Stimulated activated CD4-positive, alpha-beta T cell treated with anti-CD3 and anti-CD28 coated beads, Interleukin-4, amount 100 ng/mL, for 4 hours (primary cell): Measurements from ENCODE around the gene ACTR8.

Experiments used
- DNase-seq, 2 experiments: peaks; one replicate each; pipeline ENCODE4 v3.0.0-alpha.2; 2020

Gene ACTR8

GRCh38 chr3:53833700-53834099 is 48.3 kb downstream of the ACTR8 start:
- DNase-seq = no peak

- DNase-seq = no peak
These were observed 48.8 kb downstream of the ACTR8 start for GRCh38 chr3:53833053-53833645.

DNA sequence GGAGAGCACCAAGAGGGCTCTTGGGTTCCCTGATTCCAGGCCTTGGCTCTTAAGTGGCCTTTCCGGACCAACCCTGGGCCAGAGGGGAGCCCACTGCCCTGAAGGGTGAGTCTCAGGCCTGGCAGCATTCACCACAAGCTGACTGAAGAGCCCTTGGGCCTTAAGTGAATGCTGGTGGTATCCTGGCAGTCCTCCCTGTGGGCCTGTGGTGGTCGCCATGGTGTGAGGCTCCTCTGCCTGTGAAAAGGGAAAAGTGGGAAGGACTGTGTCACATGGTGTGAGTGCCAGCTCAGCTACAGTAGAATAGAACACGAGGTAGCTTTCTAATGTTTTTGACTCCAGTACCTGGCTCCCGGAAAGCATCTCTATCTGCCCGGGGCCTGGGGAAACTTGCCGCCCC is 51.0 kb downstream of the ACTR8 start:
- DNase-seq = no peak

DNA sequence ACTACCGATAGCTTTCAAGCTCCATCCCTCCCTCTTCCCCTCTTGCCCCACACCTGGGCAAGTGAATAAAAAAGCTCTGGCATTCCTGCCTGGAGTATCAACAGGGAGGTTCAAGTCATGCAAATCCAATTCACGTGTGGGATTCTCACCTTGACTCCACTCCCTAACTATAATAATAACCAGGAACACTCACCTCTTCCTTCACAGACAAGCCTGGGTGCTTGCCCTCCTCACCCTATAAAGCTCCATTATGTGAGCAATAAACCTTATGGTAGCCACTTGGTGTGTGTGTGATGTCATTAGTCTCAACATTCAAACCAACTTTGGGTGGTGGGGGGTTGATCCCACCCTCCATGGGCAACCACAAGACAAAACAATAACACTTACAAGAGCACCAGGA is 52.3 kb downstream of the ACTR8 start:
- no peak for DNase-seq

GRCh38 chr3:53828581-53828980 is 53.4 kb downstream of the ACTR8 start:
- DNase-seq = no peak

- no peak for DNase-seq
These were observed 55.9 kb downstream of the ACTR8 start for GRCh38 chr3:53826048-53826447.

DNA sequence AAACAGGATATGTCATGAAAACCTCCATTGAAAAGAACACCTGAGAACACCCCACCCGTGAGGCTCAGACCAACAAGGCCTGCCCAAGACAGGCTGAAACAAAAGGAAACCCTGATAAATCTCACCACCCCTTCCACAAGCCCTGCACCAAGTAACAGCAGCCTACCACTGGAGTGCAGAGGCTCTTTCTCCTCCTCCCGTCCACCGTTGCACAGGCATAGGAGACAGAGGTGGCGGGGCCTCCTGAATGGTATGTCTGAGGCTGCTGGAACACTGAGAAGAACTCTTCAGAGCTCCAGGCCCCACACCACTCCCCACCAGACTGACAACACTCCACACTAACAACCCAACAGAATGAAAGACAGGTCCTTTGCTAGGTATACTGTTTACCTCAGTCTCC is 57.2 kb downstream of the ACTR8 start:
- no peak for DNase-seq

DNA sequence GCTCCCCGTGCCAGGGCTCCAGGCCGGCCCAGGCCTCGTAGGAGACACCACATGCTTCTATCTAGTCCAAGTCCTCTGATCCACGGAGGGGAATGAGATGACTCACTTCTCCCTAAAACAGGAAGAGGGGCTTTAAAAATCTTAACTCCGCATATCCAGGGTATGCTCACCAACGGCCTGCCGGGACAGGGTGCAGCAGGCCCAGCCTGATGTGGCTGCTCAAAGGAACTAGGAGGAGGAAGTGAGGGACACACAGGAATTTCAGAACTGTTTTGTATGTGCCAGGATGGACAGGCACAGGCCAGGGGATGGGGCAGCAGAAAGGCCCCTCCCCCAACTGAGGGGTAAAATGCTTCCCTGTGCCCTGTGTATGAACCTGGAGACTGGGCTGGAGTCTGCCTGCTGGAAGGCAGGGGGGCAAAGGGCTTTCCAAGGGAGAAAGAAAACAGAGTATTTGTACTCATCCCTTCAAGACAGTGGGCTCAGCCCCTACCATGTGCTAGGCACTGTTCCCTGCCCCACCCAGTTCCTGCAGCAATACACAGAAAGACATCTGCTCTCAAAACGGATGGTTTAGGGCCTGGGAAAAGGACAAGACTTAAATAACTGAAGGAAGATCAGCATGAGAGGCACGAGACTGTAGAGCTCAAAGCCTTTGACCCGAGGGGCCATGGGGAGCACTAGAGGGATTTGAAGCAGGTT is 57.8 kb downstream of the ACTR8 start:
- DNase-seq = no peak

DNA sequence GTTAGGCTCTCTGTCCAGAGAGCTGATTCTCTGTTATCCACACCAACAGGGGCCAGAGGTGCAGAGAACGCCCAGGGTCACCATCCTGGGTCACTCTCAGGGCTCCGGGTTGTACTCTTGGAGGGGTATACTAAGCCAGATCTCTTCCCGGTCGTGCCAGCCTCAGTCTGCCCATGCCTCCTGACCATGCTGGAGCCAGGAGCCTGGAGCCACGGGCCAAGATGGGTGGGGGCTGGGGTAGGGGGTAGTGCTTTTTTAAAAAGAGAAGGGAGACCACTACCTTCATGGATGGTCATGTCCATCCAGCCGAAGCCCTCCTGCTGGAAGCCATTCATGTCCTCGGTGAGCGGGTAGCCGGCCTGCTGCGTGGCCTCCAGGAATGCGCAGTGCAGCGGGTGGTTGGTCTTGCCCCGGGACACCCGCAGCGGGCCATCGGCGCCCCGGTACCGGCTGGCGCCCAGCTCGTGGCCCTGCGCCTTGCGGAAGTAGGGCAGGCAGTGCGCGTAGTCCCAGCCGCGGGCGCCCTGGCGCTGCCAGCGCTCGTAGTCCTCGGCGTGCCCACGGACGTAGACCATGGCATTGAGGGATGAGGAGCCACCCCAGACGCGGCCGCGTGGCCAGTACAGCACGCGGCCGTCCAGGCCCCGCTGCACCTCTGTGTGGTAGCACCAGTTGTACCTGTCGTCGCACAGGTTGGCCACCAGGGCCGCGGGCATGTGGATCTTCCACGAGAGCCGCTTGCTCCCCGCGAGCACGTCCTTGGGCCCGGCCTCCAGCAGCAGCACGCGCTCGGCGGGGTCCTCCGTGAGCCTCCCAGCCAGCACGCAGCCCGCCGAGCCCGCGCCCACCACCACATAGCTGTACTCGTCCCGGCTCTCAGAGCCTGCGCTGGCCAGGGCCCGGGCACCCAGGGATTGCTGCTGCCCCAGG is 58.7 kb downstream of the ACTR8 start:
- no peak for DNase-seq

DNA sequence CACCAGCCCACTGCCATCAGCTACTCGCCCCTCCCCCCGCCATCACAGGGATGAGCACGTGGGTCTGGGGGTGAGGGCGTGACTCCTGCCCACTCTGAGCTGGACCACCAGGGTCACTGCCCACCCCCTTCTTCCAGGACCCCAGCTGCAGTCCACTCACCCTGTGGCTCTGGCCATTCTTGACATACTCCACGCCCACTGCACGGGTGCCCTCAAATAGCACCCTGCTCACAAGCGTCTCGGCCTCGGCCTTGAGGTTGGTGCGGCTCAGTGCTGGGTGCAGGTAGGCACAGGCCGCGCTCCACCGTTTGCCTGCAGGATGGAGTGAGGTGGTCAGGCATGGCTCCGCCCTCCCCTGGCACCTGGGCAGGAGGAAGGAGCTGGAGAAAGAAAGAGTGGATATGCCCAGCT is 59.6 kb downstream of the ACTR8 start:
- DNase-seq = no peak

GRCh38 chr3:53821631-53822121 is 60.3 kb downstream of the ACTR8 start:
- DNase-seq = no peak

DNA sequence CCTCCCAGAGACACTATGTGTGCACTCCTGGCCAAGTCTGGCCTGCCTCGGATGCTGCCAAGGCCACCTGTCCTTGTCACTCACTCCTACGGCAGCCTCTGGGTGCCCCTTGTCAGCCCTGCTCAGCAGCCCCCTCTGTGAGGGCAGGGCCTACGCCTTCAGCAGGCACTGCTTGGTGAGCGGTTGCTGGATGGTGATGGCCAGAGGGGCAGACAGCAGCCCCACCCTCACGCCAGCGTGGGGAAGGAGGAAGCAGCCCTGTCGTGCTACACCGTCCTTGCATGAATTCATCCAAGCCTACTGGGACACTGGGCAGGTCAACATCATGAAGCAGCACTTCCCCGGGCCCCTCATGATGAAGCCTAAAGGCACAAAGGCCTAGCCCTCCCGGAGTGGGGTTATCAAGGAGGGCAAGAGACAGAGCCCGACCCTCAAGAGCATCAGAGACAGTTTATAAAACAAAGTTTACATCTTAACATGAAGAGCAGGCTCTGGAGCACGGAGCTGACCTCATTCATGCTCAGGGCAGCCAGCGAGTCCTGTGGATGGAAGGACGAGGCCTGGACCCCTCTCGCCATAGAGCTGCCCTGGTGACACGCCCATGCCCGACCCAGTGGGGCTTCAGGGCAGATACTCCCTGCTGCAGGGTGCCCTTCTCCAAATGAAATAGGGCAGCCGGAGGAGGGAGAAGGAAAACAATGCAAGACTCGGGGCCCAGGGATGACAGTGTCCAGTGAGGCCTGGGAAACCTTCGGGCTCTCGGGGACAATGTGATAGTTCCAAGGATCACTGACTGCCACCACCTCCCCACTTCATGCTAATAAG is 61.0 kb downstream of the ACTR8 start:
- DNase-seq = no peak

- no peak for DNase-seq
These were observed 61.9 kb downstream of the ACTR8 start for GRCh38 chr3:53820084-53820483.

DNA sequence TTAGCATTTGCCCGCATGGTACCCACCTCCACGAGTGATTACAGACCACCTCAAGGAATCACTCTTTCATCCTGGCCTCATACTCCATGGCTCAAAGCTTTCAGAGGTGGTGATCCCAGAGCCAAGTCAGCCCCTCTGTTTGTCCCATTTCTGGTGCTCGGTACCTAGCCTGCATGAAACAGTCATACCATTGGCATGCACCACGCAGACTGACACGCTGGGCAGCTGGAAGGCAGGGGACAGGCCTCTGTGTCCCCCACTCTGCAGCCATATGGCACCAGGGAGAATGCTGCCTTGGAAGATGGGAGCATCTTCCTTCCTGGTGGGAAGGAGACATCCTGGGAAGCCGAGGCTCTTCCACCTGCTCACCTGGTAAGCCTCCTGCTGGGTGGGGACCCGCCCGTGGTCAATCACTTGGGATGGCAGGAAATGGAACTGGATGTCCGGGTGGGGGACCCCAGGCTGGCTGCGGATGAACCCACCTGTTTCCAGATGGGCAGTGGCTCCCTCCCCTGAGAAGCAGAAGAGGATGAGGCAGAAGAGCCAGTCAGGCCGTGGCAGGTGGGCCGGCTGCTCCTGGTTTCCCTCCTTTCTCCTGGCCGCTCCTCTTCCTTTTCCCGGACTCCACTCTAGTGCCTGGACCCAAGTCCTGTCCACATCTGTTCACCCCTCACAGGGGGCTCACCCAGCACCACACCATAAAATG is 62.6 kb downstream of the ACTR8 start:
- no peak for DNase-seq

- DNase-seq = no peak
These were observed 63.5 kb downstream of the ACTR8 start for GRCh38 chr3:53818221-53819162.

- no peak for DNase-seq
These were observed 64.1 kb downstream of the ACTR8 start for GRCh38 chr3:53817809-53818208.

GRCh38 chr3:53817211-53817610 is 64.7 kb downstream of the ACTR8 start:
- no peak for DNase-seq
